CD14-positive monocyte (primary cell): Measurements from ENCODE around the gene XPO6. TPM values are rescaled to one million over a fixed set of nuclear protein-coding genes. Genes with fewer than 3 reads are reported as not detected.
A peak's percentile ranks its signal among the peaks of the same experiment; 100 is the strongest.

Experiments
- DNase-seq, 3 donors: peaks; one replicate each; pipeline ENCODE4 v3.0.0-alpha.2; 2011 to 2022
- H2AFZ ChIP-seq: 2 replicates; pipeline ENCODE4 v1.6.0; 2012; ENCODE audit warnings: mild to moderate bottlenecking, low read depth, low read length, inconsistent platforms; ENCODE audit not compliant: insufficient read depth, poor library complexity, severe bottlenecking
- H3K27ac ChIP-seq, 2 donors: 1 replicate in 1 of 2; 2 replicates in 1 of 2; pipeline ENCODE4 v1.5.1; 2012 to 2013; ENCODE audit warnings: low read length in 2 of 2, control low read depth in 1 of 2, inconsistent platforms in 1 of 2, low read depth in 1 of 2, mild to moderate bottlenecking in 1 of 2
- H3K27me3 ChIP-seq, 2 donors: one replicate each; pipeline versions ENCODE4 v1.6.0 to v1.6.1; 2011 to 2013; ENCODE audit warnings: low read length in 2 of 2; ENCODE audit not compliant: control insufficient read depth in 2 of 2, insufficient read depth in 2 of 2
- H3K36me3 ChIP-seq, 2 donors: replicated peaks in 1 of 2; 1 replicate in 1 of 2; 2 replicates in 1 of 2; pipeline versions ENCODE4 v1.5.1 to v1.6.1; 2012 to 2013; ENCODE audit warnings: low read length in 2 of 2, control low read depth in 1 of 2, inconsistent platforms in 1 of 2, mild to moderate bottlenecking in 1 of 2; ENCODE audit not compliant: insufficient read depth in 2 of 2, control insufficient read depth in 1 of 2
- H3K4me1 ChIP-seq, 2 donors: 1 replicate in 1 of 2; 2 replicates in 1 of 2; pipeline versions ENCODE4 v1.5.1 to v1.6.1; 2012 to 2013; ENCODE audit warnings: low read length in 2 of 2, control low read depth in 1 of 2, inconsistent platforms in 1 of 2, mild to moderate bottlenecking in 1 of 2, moderate library complexity in 1 of 2; ENCODE audit not compliant: insufficient read depth in 2 of 2, control insufficient read depth in 1 of 2
- H3K4me2 ChIP-seq: replicated peaks from 2 replicates; pipeline ENCODE3; 2012; ENCODE audit warnings: low read length, moderate library complexity, mild to moderate bottlenecking; ENCODE audit not compliant: poor library complexity, severe bottlenecking; ENCODE audit errors: extremely low read depth
- H3K4me3 ChIP-seq, 3 experiments: fragments of 200-600 bp in 1 of 3; sonication (generic) in 1 of 3; replicated peaks in 1 of 3; 1 replicate in 2 of 3; 2 replicates in 1 of 3; pipeline ENCODE4 v1.5.1; 2011 to 2013; ENCODE audit warnings: low read length in 3 of 3, mild to moderate bottlenecking in 3 of 3, control low read depth in 2 of 3, low read depth in 2 of 3, inconsistent platforms in 1 of 3, moderate library complexity in 1 of 3
- H3K79me2 ChIP-seq: 2 replicates; pipeline ENCODE4 v1.6.0; 2012; ENCODE audit warnings: mild to moderate bottlenecking, control low read depth, inconsistent platforms, low read length, moderate library complexity; ENCODE audit not compliant: insufficient read depth
- H3K9ac ChIP-seq: 2 replicates; pipeline ENCODE4 v1.6.0; 2017; ENCODE audit warnings: low read length, mild to moderate bottlenecking; ENCODE audit not compliant: insufficient read depth, poor library complexity, severe bottlenecking
- H3K9me3 ChIP-seq, 2 donors: replicated peaks in 1 of 2; 1 replicate in 1 of 2; 2 replicates in 1 of 2; pipeline versions ENCODE4 v1.5.1 to v1.6.1; 2012 to 2013; ENCODE audit warnings: low read length in 2 of 2, control low read depth in 1 of 2; ENCODE audit not compliant: control insufficient read depth in 1 of 2, insufficient read depth in 1 of 2
- H4K20me1 ChIP-seq: 2 replicates; pipeline ENCODE4 v1.6.0; 2012; ENCODE audit warnings: mild to moderate bottlenecking, low read length, control low read depth, moderate library complexity; ENCODE audit not compliant: insufficient read depth
- H3K27ac Mint-ChIP-seq, 7 donors: one replicate each; pipeline ENCODE4 v1.8.0; 2020; ENCODE audit warnings: mild to moderate bottlenecking in 7 of 7, mixed read lengths in 7 of 7, moderate library complexity in 6 of 7, inconsistent platforms in 2 of 7
- H3K27me3 Mint-ChIP-seq, 3 donors: one replicate each; pipeline ENCODE4 v1.8.0; 2021 to 2022; ENCODE audit warnings: low read depth in 3 of 3, mild to moderate bottlenecking in 3 of 3, mixed read lengths in 3 of 3, moderate library complexity in 3 of 3, inconsistent platforms in 1 of 3
- H3K36me3 Mint-ChIP-seq, 2 donors: one replicate each; pipeline ENCODE4 v1.8.0; 2020; ENCODE audit warnings: mixed read lengths in 2 of 2, inconsistent platforms in 1 of 2, mild to moderate bottlenecking in 1 of 2
- H3K4me1 Mint-ChIP-seq: one replicate; pipeline ENCODE4 v1.8.0; 2020; ENCODE audit warnings: mild to moderate bottlenecking, mixed read lengths
- H3K4me3 Mint-ChIP-seq, 2 donors: one replicate each; pipeline ENCODE4 v1.8.0; 2020; ENCODE audit warnings: mild to moderate bottlenecking in 2 of 2, mixed read lengths in 2 of 2, moderate library complexity in 1 of 2
- H3K9me3 Mint-ChIP-seq, 7 donors: one replicate each; pipeline ENCODE4 v1.8.0; 2020 to 2022; ENCODE audit warnings: mixed read lengths in 7 of 7, mild to moderate bottlenecking in 6 of 7, moderate library complexity in 6 of 7, inconsistent platforms in 2 of 7
- CTCF ChIP-seq: fragments of 200-600 bp; IDR thresholded peaks from one replicate; pipeline ENCODE4 v1.8.0; 2022; ENCODE audit warnings: antibody characterized with exemption, mild to moderate bottlenecking
- WGBS: methylation state at CpG from one replicate; pipeline ENCODE4 v1.1.5; 2013; ENCODE audit warnings: missing lambda C conversion rate; ENCODE audit not compliant: insufficient coverage; 5-methylcytosine and 5-hydroxymethylcytosine counted together
- intact Hi-C, 2 donors: fragments of 100-400 bp; cut with micrococcal nuclease; formaldehyde crosslinking; loops; one replicate each; pipeline versions ENCODE4 v1.15.0 to v1.15.1; 2023
- polyA plus RNA-seq, 3 donors: library from polyadenylated mRNA; depleted of rRNA in 1 of 3; unstranded in 2 of 3; stranded (reverse) in 1 of 3; fragments of 300-500 nt in 2 of 3; fragments of >200 nt in 1 of 3; fragmentation: Illumina TruSeq in 2 of 3; gene quantifications; 1 replicate in 2 of 3; 2 replicates in 1 of 3; pipeline ENCODE4 v1.2.3, GENCODE V29; 2012 to 2021

Gene XPO6
- polyA plus RNA-seq, 3 donors, result 35.7 to 166 (median 38.3) TPM

GRCh38 chr16:28126684-28127620, 84.8 kb downstream of the XPO6 start:
- Histone ChIP-seq H3K36me3 (peaks cover 99 to 100% of the 10 kb centered on the region in 2 donors), H3K4me3 (no peak overlapping the region), H3K4me2 (no peak overlapping the region), H3K79me2 (no peaks in the 10 kb centered on the region), H4K20me1 (peaks cover 38% of the 10 kb centered on the region), H3K27ac (no peak overlapping the region), H3K9me3 (no peaks in the 10 kb centered on the region), H2AFZ (no peak overlapping the region), H3K4me1 (no peaks in the 10 kb centered on the region), H3K9ac (no peak overlapping the region), H3K27me3 (no peaks in the 10 kb centered on the region)
- WGBS, result 93% methylated on average over 11 of the region's 14 CpGs
- intact Hi-C loops, result no loop called here
- Mint-ChIP-seq H3K4me3 (no peak overlapping the region), H3K4me1 (no peaks in the 10 kb centered on the region), H3K36me3 (peaks cover 94 to 99% of the 10 kb centered on the region in 2 donors), H3K27ac (peak overlapping the region in 2 of 7 donors; percentile 3 to 76), H3K9me3 (no peaks in the 10 kb centered on the region), H3K27me3 (no peaks in the 10 kb centered on the region)
- no peak for DNase-seq
- TF ChIP-seq CTCF, result no peak

- H3K36me3 Mint-ChIP-seq, result peaks cover 94 to 99% of the 10 kb centered on the region in 2 donors
- H3K27me3 Mint-ChIP-seq, result no peaks in the 10 kb centered on the region
- no peaks in the 10 kb centered on the region for H3K9me3 Mint-ChIP-seq
- H3K4me3 Mint-ChIP-seq, result no peak overlapping the region
- Histone ChIP-seq H4K20me1 (peaks cover 34% of the 10 kb centered on the region), H3K9me3 (no peaks in the 10 kb centered on the region), H3K9ac (no peak overlapping the region), H3K4me1 (no peaks in the 10 kb centered on the region), H2AFZ (no peak overlapping the region), H3K4me3 (no peak overlapping the region), H3K79me2 (no peaks in the 10 kb centered on the region), H3K27ac (peak overlapping the region in 1 of 2 donors; percentile 24), H3K36me3 (peaks cover 99 to 100% of the 10 kb centered on the region in 2 donors), H3K27me3 (no peaks in the 10 kb centered on the region), H3K4me2 (no peak overlapping the region)
- TF ChIP-seq CTCF, result no peak
- no peaks in the 10 kb centered on the region for H3K4me1 Mint-ChIP-seq
- peak overlapping the region in 2 of 7 donors; percentile 2 to 44 for H3K27ac Mint-ChIP-seq
- DNase-seq, result no peak
- 97% methylated on average over 14 of the region's 16 CpGs for WGBS
- intact Hi-C loops, result no loop called here
Measured at GRCh38 chr16:28125592-28125991, 86.2 kb downstream of the XPO6 start.
